SH-SY5Y (cell line): Measurements from ENCODE around the gene XAB2.

Experiments
- GATA2 ChIP-seq: IDR thresholded peaks from 2 replicates; pipeline ENCODE4 v1.6.1; 2011; ENCODE audit warnings: mild to moderate bottlenecking, low read depth, low read length
- GATA3 ChIP-seq: IDR thresholded peaks from 2 replicates; pipeline ENCODE4 v1.6.1; 2011; ENCODE audit warnings: low read depth, mild to moderate bottlenecking, low read length, moderate library complexity

XAB2 gene

DNA sequence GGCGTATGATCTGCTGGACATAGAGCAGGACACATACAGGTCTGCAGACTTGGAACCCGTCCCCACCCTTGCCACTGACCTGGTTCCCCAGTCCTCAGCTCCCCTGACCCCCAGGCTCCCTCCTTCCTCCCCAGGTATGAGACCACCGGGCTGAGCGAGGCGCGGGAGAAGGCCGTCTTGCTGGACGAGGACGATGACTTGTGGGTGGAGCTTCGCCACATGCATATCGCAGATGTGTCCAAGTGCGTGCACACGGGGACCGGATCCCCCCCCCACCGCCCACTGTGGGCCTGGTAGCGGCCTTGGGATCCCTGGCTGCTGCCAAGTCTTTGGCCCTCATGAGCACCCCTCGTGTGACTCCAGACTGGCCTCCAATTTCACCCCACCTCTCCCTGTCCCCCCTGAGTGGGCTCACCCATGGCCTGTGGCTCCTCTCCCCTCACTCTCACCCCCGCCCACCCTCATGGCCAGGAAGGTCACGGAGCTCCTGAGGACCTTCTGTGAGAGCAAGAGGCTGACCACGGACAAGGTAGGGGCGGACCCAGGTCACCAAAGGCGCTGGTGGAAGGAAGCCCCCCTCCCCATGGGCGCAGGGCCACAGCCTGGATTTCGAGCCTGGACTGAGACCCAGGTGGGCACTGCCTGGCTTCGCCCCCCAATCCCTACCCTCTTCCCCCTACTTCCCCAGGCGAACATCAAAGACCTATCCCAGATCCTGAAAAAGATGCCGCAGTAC, 13.1 kb upstream of the XAB2 start:
- TF ChIP-seq GATA3 (no peak), GATA2 (no peak)

DNA sequence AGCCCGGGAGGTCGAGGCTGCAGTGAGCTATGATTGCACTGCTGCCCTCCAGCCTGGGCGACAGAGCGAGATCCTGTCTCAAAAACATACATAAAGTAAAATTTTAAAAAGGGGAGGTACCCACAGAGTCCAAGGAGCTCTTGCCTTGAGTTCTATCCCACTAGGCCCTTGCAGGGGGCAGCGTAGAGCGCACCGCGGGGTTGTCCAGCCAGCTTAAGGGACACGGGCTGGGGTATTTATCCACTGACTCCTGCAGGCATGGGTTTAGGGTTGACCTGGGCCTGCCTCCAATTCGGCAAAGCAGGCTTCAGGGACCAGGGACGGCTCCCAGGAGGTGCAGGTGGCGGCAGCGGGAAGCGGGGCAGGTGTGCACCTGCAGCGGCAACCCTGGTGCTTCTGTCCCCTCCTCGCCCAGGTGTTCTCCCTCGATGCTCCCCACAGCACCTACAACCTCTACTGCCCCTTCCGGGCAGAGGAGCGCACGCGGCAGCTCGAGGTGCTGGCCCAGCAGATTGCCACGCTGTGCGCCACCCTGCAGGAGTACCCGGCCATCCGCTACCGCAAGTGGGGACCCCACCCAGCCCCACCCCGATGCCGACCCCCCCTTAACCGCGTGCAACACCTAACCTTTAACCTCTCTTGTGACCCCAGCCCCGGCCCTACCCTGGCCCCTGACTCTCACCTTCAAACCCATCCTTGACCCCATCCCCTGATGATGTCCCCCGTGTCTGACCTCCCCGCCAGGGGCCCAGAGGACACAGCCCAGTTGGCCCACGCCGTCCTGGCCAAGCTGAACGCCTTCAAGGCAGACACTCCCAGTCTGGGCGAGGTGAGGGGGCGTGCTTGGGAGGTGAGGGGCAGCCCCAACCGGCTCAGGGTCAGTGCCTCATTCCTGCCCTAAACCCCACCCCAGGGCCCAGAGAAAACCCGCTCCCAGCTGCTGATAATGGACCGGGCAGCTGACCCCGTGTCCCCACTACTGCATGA, 12.2 kb upstream of the XAB2 start:
- TF ChIP-seq GATA2 (no peak), GATA3 (no peak)

DNA sequence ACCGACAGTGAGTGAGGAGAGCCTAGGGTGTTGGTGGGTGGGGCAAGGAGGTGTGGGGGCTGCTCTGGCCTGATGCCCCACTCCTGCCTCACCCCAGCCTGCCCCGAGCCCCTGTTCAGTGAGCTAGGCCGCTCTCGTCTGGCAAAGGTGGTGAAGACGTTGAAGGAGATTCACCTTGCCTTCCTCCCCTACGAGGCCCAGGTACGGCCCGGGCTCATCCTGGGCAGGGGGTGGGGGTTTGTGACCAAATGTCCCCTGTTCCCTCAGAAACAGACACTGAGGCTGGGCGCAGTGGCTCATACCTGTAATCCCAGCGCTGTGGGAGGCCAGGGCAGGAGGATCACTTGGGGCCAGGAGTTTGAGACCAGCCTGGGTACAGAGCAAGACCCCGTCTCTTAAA, 11.5 kb upstream of the XAB2 start:
- TF ChIP-seq GATA3 = no peak
- no peak for TF ChIP-seq GATA2

DNA sequence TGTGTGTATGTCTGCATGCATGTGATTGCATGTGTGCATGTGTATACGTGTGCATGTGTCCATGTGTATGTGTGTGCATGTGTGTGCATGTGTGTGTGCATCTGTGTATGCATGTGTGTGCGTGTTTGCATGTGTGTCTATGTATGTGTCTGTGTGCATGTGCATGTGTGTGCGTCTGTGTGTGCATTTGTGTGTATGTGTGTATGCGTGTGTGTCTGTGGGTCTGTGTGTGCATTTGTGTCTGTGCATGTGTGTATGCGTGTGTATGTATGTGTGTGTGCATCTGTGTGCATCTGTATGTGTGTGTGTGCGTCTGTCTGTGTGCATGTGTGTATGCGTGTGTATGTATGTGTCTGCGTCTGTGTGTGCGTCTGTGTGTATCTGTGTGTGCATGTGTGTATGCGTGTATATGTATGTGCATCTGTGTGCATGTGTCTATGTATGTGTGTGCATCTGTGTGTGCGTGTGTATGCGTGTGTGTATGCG, 10.6 kb upstream of the XAB2 start:
- TF ChIP-seq GATA3 (no peak), GATA2 (no peak)

DNA sequence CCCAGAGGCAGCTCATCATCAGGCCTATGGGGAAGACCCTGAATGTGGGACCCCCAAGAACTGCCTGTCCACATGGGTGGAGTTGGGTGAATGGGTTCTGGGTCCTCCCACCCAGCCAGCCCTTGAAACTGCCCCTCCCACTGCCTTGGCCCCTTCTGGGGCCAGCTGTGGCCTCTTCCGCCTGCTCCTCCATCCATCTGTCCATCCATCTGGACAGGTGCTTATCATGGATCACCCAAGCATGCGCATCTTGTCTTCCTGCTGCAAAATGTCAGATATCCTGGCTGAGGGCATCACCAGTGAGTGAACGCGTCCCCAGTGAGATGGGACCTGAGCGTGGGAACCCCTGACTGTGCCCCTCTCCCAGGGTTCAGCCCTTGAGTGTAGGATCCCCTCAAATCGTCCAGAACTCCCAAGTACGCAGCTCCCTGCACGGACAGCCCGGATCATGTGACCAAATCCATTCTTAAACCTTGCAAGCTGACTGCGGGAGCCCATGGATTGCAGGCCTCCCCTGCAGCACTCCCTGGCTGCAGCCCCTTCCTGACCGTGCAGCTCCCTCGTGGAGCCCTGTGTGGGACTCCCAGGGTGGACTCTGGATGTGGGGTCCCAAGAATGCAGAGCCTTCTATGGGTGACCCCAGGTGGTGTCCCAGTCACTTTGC, 9.6 kb upstream of the XAB2 start:
- TF ChIP-seq GATA3 (no peak), GATA2 (no peak)

DNA sequence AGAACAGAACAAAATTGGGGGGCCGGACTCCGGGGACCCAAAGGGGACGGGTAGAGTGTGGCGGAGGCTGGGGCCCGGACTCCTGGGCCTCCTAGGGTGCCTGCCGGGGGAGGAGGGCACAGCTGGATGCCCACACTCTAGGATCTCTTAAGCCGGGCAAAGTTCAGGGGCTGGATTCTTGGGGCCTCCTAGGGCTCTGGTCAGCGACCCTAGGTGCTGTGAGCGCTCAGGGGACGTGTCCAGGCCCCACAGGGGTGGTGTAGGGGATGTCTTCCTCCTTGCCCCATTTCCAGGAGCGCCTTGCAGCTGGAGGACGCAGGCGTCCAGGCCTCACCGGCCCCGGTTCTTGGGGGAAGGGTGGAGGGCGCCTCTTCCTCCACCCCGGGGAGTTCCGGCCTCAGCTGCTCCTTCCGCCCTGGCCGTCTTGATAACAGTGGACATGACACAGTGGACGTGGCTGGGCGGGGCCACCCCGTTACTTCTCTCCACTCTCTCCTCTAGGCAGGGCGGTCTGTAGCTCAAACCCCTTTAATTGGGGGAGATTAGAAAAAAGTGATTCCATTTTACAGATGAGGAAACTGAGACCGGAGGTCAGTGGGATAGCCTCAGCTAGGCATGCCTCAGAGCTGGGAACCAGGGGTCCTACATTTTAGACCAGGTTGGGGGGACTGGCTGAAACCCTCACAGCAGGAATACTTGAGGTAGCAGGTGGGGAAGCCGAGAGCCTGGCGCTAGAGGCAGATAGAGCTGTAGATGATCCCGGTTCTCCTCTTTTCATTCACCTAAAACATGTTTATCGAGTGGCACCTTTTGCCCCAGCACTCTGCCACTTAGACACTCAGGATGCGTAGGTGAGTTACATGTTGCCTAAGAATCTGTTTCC, 8.3 kb upstream of the XAB2 start:
- no peak for TF ChIP-seq GATA3
- TF ChIP-seq GATA2 = no peak

DNA sequence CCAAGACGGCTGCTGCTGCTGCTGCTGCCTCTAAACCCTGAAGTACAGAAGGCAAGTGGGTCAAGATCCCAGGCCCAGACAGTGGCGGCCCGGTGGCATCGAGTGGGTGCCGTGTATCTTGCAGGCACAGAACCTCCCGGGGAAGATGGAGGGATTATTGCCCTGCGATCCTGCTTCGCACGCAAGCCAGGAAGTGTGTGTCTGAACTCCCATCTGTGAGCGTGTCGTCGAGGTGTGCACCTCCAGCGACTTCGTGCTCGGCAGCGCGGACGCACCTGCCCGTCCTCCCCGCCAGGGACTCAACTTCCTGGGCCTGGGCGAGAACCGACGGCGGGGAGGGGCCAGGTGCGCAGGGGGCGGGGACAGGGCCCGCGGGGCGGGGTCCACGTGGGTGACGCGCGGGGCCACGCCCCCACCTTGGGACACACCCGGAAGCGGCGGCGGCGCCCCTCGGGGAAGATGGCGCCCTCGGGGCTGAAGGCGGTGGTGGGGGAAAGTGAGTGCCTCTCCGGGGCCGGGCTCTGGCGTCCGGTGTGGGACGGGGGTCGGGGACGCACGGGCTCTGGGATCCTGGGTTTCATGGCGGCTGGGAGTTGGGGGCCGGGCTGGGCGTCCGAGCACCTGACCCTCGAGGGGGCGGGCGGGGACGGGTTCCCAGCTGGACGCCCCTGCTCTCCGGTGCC, 7.5 kb upstream of the XAB2 start, which contains the start of gene STXBP2:
TSS of gene STXBP2 (plus strand) at position 420 of the 683 bp plus-strand sequence. CDS start at position 460, 40 bp downstream.
- TF ChIP-seq GATA2 (no peak), GATA3 (no peak)

DNA sequence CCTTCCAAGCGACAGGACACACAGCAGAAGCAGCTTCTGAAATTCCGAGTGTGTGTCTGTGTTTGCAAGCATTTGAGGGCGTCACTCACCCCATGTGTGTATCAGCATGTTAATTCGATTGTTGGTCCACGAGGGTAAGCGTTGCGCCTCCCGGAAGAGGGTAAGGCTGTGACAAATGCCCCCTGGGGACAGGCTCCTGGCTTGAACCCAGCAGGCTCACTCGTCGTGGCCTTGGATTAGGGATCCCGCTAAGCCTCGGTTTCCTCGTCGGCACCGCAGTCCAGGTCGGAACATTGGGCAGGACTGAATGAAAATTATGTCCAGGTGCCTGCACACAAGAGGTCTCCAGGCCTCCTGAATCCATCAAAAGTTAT, 7.0 kb upstream of the XAB2 start:
- no peak for TF ChIP-seq GATA2
- TF ChIP-seq GATA3 = no peak

DNA sequence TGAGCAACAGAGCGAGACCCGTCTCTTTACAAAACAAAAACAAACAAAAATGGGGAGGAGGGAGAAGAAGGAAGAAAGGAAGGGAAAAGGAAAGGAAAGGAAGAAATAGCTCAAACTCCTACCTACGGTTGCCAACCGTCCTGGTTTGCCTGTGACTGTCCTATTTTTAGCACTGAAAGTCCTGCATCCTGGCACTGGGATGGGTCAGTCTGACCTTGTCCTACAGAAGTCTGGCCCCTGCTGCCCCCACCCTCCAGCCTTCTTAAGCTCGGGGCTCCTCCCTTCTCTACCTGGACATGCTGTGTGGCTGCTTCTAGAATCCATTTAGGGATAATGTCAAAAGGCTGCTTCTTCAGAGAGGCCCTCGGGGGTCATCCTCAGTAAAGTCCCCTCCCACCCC, 6.3 kb upstream of the XAB2 start:
- TF ChIP-seq GATA2 (no peak), GATA3 (no peak)

DNA sequence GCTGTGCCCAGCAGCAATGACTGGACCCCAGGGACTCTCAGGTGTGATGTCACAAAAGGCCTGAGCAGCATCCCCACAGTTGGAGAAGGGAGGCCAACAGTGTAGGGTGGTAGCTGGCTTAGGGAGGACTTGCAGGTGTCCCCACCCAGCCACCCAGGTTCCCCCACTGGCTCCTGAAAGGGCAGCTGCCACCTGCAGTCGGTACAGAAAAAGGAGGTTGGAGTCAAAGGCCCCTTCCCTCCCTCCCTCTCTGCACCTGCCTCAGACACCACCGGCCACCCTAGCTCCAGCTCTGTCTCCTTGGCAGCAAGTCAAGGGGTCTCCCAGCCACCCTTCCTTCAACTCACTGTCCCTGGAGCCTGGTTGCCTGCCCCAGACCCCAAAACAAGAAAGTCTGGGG, 4.4 kb upstream of the XAB2 start, which contains the start of gene PCP2:
TSS of gene PCP2 (minus strand) at position 22 of the 400 bp plus-strand sequence. CDS start 262 bp downstream, outside the sequence.
- TF ChIP-seq GATA2 = no peak
- no peak for TF ChIP-seq GATA3

DNA sequence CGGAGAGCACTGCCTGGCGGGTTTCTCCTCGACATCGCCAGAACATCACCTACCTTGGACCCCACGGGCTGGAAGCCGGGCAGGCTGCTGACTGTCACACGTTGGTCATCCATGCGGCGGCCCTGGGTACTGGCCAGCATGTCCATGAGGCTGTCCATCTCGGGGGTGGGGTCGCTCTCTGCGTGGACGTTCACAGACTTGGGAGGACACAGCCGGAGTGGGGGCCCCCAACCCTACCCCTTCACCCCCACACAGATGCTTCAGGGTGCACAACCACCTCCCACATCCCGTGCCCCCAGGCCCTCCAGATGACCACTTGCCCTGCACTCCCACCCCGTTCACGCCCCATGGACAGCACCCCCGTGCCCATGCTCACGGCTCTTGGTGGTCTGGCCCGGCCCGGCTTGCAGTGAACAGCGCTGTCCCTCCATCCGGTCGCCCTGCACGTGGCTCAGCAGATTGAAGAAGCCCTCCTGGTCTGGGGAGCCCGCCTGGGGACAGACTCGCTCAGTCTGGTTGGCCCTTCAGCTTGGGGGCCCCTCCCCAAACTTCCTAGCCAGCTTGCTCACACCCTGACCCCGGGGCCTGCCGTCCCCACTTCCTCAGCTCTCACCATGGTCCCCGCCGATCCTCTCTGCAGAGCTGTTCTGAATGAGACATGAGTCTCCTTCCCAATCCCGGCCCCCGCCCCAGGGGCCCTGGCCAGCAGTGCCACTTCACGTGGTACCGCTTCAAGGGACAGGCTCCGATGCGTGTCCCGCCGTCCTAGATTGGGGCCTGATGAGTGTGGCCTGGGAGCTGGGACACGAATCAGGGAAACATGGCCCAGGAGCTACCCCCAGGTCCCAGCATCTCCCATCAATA, 3.2 kb upstream of the XAB2 start:
- no peak for TF ChIP-seq GATA2
- no peak for TF ChIP-seq GATA3

DNA sequence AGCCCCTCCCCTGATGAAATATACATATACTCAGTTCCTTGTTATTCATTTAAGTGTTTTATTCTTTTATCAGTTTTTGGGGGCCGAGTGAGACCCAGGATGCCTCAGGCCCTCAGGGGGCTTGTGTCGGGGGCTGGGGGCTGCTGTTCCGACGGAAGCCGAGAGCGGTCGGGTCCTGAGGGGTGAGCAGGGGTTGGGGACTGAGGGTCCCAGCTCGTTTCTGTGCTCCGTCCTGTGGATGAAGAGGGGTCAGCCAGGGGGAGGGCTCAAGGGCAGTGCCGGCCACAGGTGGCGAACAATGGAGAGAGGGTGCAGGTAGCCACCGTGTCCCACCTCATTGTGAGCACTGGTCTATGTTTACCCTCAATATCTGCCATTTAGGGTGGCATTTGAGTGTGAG, 2.2 kb upstream of the XAB2 start:
- TF ChIP-seq GATA3 (no peak), GATA2 (no peak)
